ENCODE measurements around the gene DHRS13.
A peak's percentile ranks its signal among the peaks of the same experiment; 100 is the strongest.
"Not testable (repeated sequence)": the region's sequence is repeated elsewhere in the genome, so short reads cannot be mapped to it uniquely, and the experiment has no call there.

Gene DHRS13

GRCh38 chr17:28935744-28936460 lies 33.0 kb upstream of the DHRS13 start:
- no peak for DNase-seq

DNA sequence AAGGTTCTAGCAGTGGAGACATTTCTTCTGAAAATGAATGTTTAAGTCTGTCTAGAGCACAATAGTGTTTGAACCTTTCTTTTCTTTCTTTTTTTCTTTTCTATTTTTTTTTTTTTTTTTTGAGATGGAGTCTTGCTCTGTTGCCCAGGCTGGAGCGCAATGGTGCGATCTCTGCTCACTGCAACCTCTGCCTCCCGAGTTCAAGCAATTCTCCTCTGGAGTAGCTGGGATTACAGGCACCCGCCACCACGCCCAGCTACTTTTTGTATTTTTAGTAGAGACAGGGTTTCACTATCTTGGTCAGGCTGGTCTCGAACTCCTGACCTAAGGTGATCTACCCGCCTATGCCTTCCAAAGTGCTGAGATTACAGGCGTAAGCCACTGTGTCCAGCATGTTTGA lies 31.6 kb upstream of the DHRS13 start:
- not testable (repeated sequence) for DNase-seq

GRCh38 chr17:28929787-28930186 lies 26.9 kb upstream of the DHRS13 start:
- DNase-seq, result no peak

GRCh38 chr17:28928061-28928460 lies 25.2 kb upstream of the DHRS13 start:
- DNase-seq, result peak; percentile 10

GRCh38 chr17:28926786-28927185 lies 23.9 kb upstream of the DHRS13 start:
- DNase-seq, result no peak

DNA sequence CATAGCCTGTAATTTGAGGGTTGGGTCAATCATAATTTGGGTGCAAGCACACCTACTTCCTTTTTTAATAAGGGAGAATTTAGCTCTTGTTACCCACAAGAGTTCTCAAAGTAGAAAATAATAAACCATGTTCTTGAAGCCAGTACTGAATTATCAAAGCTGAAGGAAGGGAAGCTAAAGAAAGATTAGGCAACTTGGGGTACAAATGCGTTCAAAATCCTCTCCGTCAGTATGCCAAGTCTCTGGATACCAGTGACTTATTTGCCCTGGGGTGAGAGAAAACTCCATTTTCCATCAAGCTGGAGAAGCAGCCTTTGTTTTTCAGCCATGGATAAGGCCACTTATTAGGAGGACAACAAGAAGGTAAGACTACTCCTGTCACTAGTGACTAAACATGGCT lies 23.5 kb upstream of the DHRS13 start:
- no peak for DNase-seq

DNA sequence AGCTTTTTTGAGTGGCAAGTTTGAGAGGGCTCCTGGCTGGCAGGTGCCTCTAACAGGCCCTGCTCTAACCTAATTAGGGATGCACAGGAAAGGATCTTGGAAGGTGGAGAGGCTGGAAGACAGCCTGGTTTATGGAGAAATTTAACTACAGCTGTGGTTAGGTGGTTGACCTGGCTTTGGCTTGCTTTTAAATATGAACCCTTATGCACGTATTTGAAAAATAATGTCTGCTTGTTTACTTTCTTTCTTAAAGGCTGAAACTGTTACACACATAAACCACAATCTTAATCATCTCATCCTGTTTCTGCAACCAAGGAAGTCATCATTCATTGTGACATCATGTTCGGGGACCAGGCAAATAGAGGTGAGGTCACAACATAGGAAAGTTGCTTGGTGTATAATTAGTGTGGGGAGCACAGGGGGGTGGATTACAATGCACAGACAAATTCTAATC lies 23.1 kb upstream of the DHRS13 start:
- peak; percentile 17 to 19 for DNase-seq

- no peak for DNase-seq
Measured at GRCh38 chr17:28920201-28920600, 17.3 kb upstream of the DHRS13 start.

- no peak for DNase-seq
Measured at GRCh38 chr17:28918295-28918694, 15.4 kb upstream of the DHRS13 start.

DNA sequence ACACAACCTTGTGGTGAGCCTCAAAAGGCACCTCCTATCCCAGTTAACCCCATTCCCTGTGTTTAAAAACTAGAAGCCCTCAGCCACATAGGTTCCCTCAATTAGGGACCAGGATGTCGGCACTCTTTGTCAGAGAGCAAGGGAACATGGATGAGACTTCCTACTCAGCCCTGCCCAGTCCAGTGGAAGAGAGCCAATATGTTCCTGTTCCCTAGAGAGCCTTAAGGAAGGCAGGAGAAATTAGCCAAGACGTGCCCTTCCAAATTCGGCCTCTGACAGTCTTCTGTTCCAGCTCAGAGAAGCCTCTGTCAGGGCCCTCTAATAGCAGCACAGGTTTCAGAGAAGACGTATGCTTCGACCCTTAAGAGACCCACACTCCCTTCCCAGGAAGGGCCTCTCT lies 14.6 kb upstream of the DHRS13 start:
- DNase-seq, result no peak

GRCh38 chr17:28917029-28917428 lies 14.2 kb upstream of the DHRS13 start:
- no peak for DNase-seq

- DNase-seq, result peak; percentile 37 to 40
Measured at GRCh38 chr17:28916302-28916934, 13.5 kb upstream of the DHRS13 start.

DNA sequence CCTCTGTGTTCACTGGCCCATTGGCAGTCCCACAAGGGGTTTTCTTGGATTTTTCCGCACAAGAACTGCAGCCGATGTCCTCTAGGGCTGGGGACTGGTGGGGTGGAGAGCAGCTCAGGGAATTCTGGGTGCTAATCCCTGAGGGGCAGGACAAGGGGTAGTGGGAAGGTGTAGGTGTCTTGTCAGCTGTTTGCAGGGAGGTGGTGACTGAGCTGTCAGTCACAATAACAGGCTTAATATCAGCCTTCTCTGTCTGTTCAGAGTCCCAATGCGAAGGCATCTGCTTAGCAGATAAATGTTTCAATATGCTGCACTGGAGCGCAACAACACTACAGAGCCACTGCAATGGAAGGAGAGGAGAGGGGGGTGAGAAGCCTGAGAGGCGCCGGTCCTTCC lies 10.1 kb upstream of the DHRS13 start:
- DNase-seq, result no peak

DNA sequence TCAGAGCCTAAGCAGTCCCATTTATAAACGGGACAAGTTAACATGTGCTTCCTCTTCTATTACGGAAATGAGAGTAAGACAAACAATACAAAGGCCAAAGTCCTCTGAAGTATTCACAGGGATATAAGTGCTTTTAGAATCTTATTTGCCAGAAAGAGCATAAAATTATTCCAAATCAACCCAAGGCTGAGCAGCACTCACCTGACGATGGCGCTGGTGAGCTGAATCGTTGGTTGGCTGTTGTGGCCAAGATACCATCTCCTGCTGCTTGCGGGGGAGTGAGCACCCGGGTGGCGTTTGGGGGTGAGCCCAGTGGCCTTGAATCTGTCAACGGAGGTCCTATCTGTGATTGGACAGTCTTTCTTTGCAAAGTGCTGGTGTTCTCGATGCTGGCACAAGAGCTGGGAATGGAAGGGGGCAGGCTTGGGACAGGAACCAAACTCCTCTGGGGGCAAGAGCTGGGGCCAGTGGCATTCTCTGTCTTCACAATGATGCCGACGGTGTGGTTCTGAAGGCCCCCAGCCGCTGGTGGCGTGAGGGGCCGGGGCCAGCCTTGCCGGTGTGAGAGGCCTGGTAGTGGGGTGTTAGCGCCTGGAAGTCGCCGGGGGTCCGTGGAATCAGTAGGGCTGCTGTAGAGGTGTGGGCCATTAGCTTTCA lies 9.5 kb upstream of the DHRS13 start:
- DNase-seq, result no peak

- no peak for DNase-seq
Measured at GRCh38 chr17:28911411-28912045, 8.6 kb upstream of the DHRS13 start.

DNA sequence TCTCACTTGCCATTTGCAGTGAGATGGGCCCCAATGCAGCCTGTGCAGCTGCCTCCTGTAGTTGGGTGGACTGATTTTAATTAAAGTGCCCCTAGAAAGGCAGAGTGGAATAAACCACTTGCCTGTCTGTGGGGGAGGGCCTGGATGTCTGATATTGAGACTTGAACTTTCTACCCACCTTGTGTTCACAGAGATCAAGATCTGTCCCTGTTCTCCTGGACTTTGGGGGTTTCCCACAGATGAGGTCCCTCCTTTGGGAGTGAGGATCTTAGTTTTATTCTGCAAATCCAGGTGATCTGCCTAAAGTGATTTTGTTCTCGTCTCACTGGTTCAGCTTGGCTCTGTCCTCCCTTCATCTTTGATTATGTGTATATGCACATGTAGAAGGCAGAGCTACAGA lies 7.7 kb upstream of the DHRS13 start:
- DNase-seq, result no peak

DNA sequence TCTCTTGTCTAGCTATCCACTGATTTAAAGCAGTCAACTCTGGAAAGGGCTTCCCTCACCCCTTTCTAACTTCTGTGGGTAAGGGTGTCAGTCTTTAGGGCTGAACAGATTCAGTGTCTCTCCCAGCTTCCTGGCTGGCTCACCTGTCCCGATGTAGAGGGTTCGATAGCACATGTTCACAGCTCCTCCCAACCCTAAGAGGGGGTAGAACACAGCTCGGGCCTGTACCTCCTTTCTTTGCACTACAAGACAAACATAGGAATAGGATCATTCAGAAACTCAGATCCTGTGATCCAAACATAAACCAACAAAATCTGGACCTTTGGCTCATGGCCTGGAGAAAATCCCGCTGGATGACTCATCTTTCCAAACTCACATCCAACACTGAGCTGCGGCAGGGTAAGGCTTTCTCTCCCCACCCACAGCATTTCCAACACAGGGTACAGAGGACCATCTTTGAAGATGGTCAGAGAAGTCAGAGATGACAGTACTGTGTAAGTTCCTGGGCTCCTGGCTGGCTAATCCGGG lies 5.8 kb upstream of the DHRS13 start:
- DNase-seq, result no peak

DNA sequence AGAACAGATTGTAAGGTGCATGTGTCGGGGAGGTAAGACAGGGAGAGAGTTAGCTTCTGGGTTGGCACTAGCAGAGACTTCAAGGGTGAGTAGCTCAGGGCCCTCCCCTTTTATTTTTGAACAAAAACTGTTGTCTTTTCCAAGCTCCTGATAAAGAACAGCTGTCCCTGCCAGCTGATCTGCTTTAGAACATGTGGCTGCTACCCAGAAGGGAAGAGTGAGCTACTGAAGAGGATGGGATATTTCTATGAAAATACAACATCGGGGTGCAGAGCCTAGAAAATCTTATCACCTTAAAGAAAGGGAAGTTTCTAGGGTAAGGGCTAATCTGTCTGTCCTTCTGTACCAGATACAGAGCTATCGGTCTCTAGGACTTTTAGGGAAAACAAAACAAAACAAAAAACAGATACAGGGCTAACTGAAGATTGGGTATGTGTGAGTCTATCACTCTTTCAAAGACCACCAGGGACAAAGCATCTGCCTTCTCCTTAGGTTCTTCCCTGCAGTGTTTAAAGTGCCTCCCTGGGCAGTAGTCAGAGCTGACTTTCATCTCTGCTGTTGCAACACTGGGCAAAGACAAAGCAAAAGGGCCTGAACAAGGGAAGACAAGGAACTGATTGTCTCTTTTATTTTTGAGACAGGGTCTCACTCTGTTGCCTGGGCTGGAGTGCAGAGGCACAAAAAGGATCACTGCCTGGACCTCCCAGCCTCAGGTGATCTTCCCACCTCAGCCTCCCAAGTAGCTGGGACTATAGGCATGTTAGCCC lies 5.0 kb upstream of the DHRS13 start:
- no peak for DNase-seq

DNA sequence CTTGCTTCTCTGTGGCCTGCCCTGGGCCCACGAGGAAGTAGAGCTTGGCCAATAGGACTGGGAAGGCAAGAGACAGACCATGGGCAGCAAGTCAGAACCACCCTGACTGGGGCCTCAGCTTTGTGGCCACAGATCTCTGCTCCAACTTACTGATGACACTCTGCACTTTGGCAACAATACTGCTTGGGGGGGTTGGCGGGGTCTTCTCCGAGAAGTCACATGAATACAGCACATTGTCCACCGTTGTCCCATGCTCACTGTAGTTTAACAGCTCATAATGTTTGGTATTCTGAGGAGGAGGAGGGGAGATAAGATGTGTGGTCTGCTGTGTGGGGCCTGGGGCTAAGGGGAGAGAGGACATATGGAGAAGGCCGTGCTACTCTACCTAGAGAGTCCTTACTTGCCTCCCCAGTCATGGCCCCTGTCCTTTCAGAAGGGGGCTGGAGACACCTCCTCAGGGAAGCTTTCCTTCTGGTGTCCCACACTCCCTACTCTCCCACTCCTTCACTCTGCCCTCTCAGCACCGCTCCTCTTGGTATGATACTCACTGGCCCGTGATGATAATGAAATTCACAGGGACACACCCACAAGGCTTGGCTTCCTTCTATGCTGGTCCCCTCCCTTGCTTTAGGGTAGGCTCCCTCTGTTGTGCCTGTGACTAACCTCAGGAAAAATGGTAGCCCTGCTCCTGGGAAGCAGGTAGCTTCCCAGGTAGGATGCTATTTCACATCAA lies 4.0 kb upstream of the DHRS13 start:
- DNase-seq, result no peak

- DNase-seq, result no peak
Measured at GRCh38 chr17:28906276-28906675, 3.4 kb upstream of the DHRS13 start.

DNA sequence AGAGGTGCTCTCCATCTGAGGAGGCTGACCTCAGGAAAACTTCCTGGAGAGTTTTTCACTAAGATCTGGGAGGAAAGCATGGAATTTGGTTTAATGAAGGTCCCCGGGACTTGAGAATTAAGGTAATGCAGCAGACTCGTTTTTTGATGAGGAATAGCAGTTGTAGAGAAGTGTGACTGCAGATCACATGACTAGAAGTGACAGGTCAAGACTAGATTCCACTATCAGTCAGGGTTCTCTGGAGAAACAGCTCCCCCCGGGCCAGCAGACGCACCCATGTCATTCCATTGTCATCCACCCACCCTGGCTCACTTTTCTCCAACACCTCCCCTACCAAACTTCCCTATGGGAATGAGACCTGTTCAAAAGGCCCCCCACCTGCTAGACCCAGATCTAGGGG lies 1.9 kb upstream of the DHRS13 start:
- no peak for DNase-seq

- DNase-seq, result not testable (repeated sequence)
Measured at GRCh38 chr17:28903546-28903841, 615 bp upstream of the DHRS13 start.

All from activated CD4-positive, alpha-beta T cell treated with anti-CD3 and anti-CD28 coated beads, Interleukin-2, amount 50 U/mL, for 4 hours (primary cell).